ENCODE measurements around the gene EFNA4. TPM values are rescaled to one million over a fixed set of nuclear protein-coding genes. Genes with fewer than 3 reads are reported as not detected.
A peak's percentile ranks its signal among the peaks of the same experiment; 100 is the strongest.

Gene EFNA4
- total RNA-seq, 1 experiment from 2014 or later = 22.7 TPM

DNA sequence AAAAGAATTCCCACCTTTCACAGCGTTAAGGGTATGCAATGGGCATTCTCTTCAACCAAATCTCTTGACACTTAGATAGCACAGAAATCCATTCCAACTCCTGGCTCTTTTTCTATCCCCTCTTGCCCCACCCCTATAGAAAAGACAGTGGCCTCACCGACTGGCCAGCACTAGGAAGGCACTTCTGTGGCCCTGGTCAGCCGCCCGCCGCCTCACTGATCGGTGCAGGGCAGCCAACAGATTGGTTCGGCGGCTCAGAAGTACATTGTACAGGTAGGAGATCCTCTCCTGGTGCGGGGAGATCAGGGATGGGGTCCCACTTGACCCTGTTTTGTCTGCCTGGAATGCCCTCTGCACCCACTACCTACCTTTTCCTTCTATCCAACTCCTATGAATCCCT, 39.2 kb upstream of the EFNA4 start:
- H3K27me3 Mint-ChIP-seq (ENCODE audit: low read depth) = peaks cover 4% of the 10 kb centered on the region; the same call in 1 of the 2 replicates
- H3K36me3 Mint-ChIP-seq = no peaks in the 10 kb centered on the region
- TF ChIP-seq ZNF416 (CRISPR knock-in tag; IDR thresholded peaks at IDR 0.05) (no peak), FOXK1 (CRISPR knock-in tag; IDR thresholded peaks at IDR 0.05) (no peak), TEAD1 (CRISPR knock-in tag; IDR thresholded peaks at IDR 0.05) (no peak)
- TF ChIP-seq, protein P1, sequence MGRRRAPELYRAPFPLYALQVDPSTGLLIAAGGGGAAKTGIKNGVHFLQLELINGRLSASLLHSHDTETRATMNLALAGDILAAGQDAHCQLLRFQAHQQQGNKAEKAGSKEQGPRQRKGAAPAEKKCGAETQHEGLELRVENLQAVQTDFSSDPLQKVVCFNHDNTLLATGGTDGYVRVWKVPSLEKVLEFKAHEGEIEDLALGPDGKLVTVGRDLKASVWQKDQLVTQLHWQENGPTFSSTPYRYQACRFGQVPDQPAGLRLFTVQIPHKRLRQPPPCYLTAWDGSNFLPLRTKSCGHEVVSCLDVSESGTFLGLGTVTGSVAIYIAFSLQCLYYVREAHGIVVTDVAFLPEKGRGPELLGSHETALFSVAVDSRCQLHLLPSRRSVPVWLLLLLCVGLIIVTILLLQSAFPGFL (CRISPR knock-in tag; IDR thresholded peaks at IDR 0.05; ENCODE audit: borderline replicate concordance) = no peak
- H3K9me3 Mint-ChIP-seq = no peaks in the 10 kb centered on the region
- no peak overlapping the region for H3K4me3 Mint-ChIP-seq
- no peak for DNase-seq (ENCODE audit: low spot score)
- ATAC-seq = no peak
- H3K27ac Mint-ChIP-seq = no peak overlapping the region
- peaks cover 11% of the 10 kb centered on the region for H3K4me1 Mint-ChIP-seq
- ChIA-PET CTCF (interaction anchor here (1.6 to 1.9 kb wide), 2 partner anchors 25 to 37 kb away, joined by 3 to 8 read pairs; no protein-coding TSS in a partner anchor), POLR2A (no interaction called here)

DNA sequence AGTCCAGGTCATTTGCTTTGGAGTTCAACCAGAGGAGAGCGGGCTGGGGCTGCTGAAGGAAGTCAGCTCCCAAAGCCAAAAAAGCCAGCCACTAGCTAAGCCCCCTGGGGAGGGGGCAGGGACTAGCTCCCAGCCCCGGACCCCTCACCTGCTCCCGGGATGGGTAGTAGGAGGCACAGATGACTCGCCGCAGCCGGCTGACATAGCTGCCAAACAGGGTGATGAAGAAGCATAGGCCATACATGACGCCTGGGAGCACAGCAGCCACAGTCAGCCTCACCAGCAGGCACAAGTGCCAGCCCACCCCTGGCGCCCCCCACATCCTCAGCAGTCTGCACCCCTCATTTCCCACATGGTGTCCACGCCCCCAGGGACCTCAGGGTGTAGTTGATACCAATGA, 37.4 kb upstream of the EFNA4 start:
- H3K36me3 Mint-ChIP-seq = no peaks in the 10 kb centered on the region
- no peak overlapping the region for H3K27ac Mint-ChIP-seq
- DNase-seq (ENCODE audit: low spot score) (no peak), ATAC-seq (no peak)
- H3K4me1 Mint-ChIP-seq = peaks cover 3% of the 10 kb centered on the region; the same call in 1 of the 2 replicates
- TF ChIP-seq ATF1 (CRISPR knock-in tag; IDR thresholded peaks at IDR 0.05) (no peak), GTF2I (CRISPR knock-in tag; conservative IDR thresholded peaks at IDR 0.05) (no peak), RORB (CRISPR knock-in tag; IDR thresholded peaks at IDR 0.05) (no peak), GABPB1 (CRISPR knock-in tag; IDR thresholded peaks at IDR 0.05) (no peak), JUN (CRISPR knock-in tag; IDR thresholded peaks at IDR 0.05) (no peak), KAT7 (CRISPR knock-in tag; IDR thresholded peaks at IDR 0.05; ENCODE audit: borderline replicate concordance) (no peak)
- no peaks in the 10 kb centered on the region for H3K9me3 Mint-ChIP-seq
- POLR2A ChIA-PET = no interaction called here
- CTCF ChIA-PET = interaction anchor here (1.0 to 2.6 kb wide), 5 partner anchors 9 to 35 kb away, joined by 3 to 13 read pairs (median 7); partner anchors contain the start of gene ADAM15
- no peaks in the 10 kb centered on the region; the same call in 1 of the 2 replicates for H3K27me3 Mint-ChIP-seq (ENCODE audit: low read depth)
- H3K4me3 Mint-ChIP-seq = no peak overlapping the region

DNA sequence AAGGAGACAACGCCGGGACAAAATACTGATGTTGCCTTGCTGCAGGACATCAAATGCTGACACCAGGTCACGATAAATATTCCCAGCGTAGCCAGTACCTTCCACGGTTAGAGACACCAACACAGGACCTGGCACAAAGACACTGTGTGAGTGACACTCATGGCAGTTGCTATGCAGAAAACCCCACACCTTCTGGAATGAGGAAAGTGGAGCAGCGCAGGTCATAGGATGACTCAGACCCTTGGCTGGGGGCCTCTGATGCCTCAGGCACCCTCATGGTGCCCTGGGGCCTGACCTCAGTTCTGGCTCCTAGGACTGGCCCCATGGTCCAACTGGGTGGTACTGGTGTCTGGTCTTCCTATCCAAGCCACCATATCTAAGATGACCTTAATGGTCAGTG, 37.0 kb upstream of the EFNA4 start:
- CTCF ChIA-PET = interaction anchor here (1.0 to 2.6 kb wide), 3 partner anchors 10 to 24 kb away, joined by 3 to 13 read pairs (median 7); partner anchors contain the start of gene ADAM15

DNA sequence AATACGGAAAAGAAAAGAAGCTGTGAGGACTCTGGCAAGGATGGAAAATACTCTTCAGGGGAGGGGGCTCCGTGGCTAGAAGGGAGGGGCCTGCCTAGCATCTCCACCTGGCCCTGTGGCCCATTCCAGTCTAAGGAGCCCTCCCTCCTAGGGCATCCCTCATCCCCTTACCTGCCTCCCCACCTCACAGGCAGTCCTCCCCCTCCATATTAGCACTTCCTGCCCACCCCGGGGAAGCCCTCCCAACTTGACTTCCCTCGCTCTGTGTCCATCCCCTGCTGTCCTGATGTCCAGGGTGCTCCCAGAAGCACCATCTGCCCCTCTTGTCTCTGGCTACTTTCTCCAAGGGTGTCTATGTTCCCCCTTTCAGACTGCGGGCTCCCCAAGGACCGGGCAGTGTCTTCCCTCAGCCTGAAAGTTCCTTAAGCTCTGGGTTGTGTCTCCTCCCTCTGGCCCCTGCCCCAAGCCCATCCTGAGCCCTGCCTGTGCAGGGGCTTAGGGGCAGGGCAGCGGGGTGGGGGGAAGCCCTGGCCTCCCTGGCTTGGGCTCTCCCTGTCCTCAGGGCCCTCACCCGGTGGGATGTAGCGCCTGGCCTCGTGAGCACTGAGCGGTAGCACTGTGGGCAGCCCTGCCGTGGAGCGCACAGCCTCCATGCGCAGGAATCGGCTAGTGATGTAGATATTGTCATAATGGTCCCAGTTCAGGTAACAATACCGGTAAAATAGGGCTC, 33.9 kb upstream of the EFNA4 start:
- ATAC-seq = no peak
- Mint-ChIP-seq H3K27ac (no peak overlapping the region), H3K4me1 (no peaks in the 10 kb centered on the region), H3K4me3 (no peak overlapping the region), H3K27me3 (ENCODE audit: low read depth) (peaks cover 3% of the 10 kb centered on the region; the same call in 1 of the 2 replicates), H3K36me3 (no peaks in the 10 kb centered on the region), H3K9me3 (no peaks in the 10 kb centered on the region)
- POLR2A ChIA-PET = interaction anchor here (0.5 kb wide), 1 partner anchor 386 kb away, joined by 3 read pairs; no protein-coding TSS in a partner anchor
- no peak for DNase-seq (ENCODE audit: low spot score)
- peak; percentile 63; the same call in 1 of the 2 replicates for TF ChIP-seq ZNF263 (CRISPR knock-in tag; IDR thresholded peaks at IDR 0.05; ENCODE audit: low read depth)
- TF ChIP-seq, protein P1 (CRISPR knock-in tag; IDR thresholded peaks at IDR 0.05; ENCODE audit: borderline replicate concordance) = no peak
- CTCF ChIA-PET = interaction anchor here (1.0 to 2.3 kb wide), 4 partner anchors 12 to 55 kb away, joined by 3 to 6 read pairs (median 4); no protein-coding TSS in a partner anchor

More for the DNA sequence above, 37.0 kb upstream of the EFNA4 start:
- H3K27ac Mint-ChIP-seq = no peak overlapping the region
- H3K4me3 Mint-ChIP-seq = no peak overlapping the region
- no peaks in the 10 kb centered on the region for H3K4me1 Mint-ChIP-seq
- no peaks in the 10 kb centered on the region for H3K9me3 Mint-ChIP-seq
- H3K36me3 Mint-ChIP-seq = no peaks in the 10 kb centered on the region
- ATAC-seq (no peak), DNase-seq (ENCODE audit: low spot score) (no peak)
- TF ChIP-seq, protein P2, sequence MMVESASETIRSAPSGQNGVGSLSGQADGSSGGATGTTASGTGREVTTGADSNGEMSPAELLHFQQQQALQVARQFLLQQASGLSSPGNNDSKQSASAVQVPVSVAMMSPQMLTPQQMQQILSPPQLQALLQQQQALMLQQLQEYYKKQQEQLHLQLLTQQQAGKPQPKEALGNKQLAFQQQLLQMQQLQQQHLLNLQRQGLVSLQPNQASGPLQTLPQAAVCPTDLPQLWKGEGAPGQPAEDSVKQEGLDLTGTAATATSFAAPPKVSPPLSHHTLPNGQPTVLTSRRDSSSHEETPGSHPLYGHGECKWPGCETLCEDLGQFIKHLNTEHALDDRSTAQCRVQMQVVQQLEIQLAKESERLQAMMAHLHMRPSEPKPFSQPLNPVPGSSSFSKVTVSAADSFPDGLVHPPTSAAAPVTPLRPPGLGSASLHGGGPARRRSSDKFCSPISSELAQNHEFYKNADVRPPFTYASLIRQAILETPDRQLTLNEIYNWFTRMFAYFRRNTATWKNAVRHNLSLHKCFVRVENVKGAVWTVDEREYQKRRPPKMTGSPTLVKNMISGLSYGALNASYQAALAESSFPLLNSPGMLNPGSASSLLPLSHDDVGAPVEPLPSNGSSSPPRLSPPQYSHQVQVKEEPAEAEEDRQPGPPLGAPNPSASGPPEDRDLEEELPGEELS (CRISPR knock-in tag; IDR thresholded peaks at IDR 0.05) = no peak
- H3K27me3 Mint-ChIP-seq (ENCODE audit: low read depth) = no peaks in the 10 kb centered on the region; the same call in 1 of the 2 replicates
- POLR2A ChIA-PET = no interaction called here

Measured in WTC11 (cell line).